Mesendoderm (in vitro differentiated cells): ENCODE data around the gene MS4A13.
"Not testable (repeated sequence)": the region's sequence is repeated elsewhere in the genome, so short reads cannot be mapped to it uniquely, and the experiment has no call there.

Experiments used
- DNase-seq: peaks from one replicate; pipeline ENCODE4 v3.0.0; 2013
- H2AK5ac ChIP-seq: 2 replicates; pipeline ENCODE4 v1.6.1; 2013; ENCODE audit warnings: low read length, inconsistent platforms
- H2BK120ac ChIP-seq: 2 replicates; pipeline ENCODE4 v1.6.1; 2013; ENCODE audit warnings: low read depth, mild to moderate bottlenecking, low read length, moderate library complexity, mixed read lengths
- H2BK15ac ChIP-seq: replicated peaks from 2 replicates; pipeline ENCODE4 v1.6.1; 2013; ENCODE audit warnings: low read depth, mild to moderate bottlenecking, moderate library complexity
- H2BK5ac ChIP-seq: 2 replicates; pipeline ENCODE4 v1.6.1; 2013; ENCODE audit warnings: low read length, inconsistent platforms
- H3K18ac ChIP-seq: 2 replicates; pipeline ENCODE4 v1.6.1; 2013; ENCODE audit warnings: mild to moderate bottlenecking, low read length, mixed read lengths
- H3K23ac ChIP-seq: one replicate; pipeline ENCODE4 v1.6.1; 2013; ENCODE audit warnings: low read length
- H3K27ac ChIP-seq: 2 replicates; pipeline ENCODE4 v1.5.1; 2013; ENCODE audit warnings: low read depth, mild to moderate bottlenecking, inconsistent platforms, low read length, moderate library complexity
- H3K27me3 ChIP-seq: 2 replicates; pipeline ENCODE4 v1.6.1; 2013; ENCODE audit warnings: low read length, control low read depth, mild to moderate bottlenecking, inconsistent platforms; ENCODE audit not compliant: insufficient read depth, poor library complexity
- H3K36me3 ChIP-seq: 2 replicates; pipeline ENCODE4 v1.6.1; 2013; ENCODE audit warnings: low read length, inconsistent platforms; ENCODE audit not compliant: control insufficient read depth, insufficient read depth
- H3K4ac ChIP-seq: one replicate; pipeline ENCODE4 v1.6.1; 2013; ENCODE audit warnings: low read depth, mild to moderate bottlenecking, low read length, moderate library complexity
- H3K4me1 ChIP-seq: 2 replicates; pipeline ENCODE4 v1.6.1; 2013; ENCODE audit warnings: low read depth, low read length, inconsistent platforms; ENCODE audit not compliant: control insufficient read depth
- H3K4me2 ChIP-seq: 2 replicates; pipeline ENCODE4 v1.6.1; 2013; ENCODE audit warnings: low read length
- H3K4me3 ChIP-seq: 2 replicates; pipeline ENCODE4 v1.5.1; 2013; ENCODE audit warnings: mild to moderate bottlenecking, low read length
- H3K56ac ChIP-seq: one replicate; pipeline ENCODE4 v1.6.1; 2013; ENCODE audit warnings: low read length
- H3K79me1 ChIP-seq: 2 replicates; pipeline ENCODE4 v1.6.1; 2013; ENCODE audit warnings: low read length, inconsistent platforms
- H3K79me2 ChIP-seq: 2 replicates; pipeline ENCODE4 v1.6.1; 2013; ENCODE audit warnings: mild to moderate bottlenecking, low read length; ENCODE audit not compliant: control insufficient read depth, insufficient read depth
- H3K9ac ChIP-seq: 2 replicates; pipeline ENCODE4 v1.6.1; 2013; ENCODE audit warnings: low read length, inconsistent platforms
- H4K5ac ChIP-seq: one replicate; pipeline ENCODE4 v1.6.1; 2013; ENCODE audit warnings: low read length
- H4K8ac ChIP-seq: one replicate; pipeline ENCODE4 v1.6.1; 2013; ENCODE audit warnings: low read depth, mild to moderate bottlenecking, control low read depth, low read length, moderate library complexity
- WGBS: extraction: QIAGEN DNeasy Blood & Tissue Kit; methylation state at CpG from one replicate; pipeline ENCODE4 v1.1.7; 2013; ENCODE audit warnings: low lambda C conversion rate, missing lambda C conversion rate; ENCODE audit not compliant: insufficient coverage; ENCODE audit errors: extremely low coverage; 5-methylcytosine and 5-hydroxymethylcytosine counted together

The MS4A13 gene

GRCh38 chr11:60532383-60532782 lies 17.2 kb downstream of the MS4A13 start:
- H2BK120ac ChIP-seq, H2BK5ac ChIP-seq, H2BK15ac ChIP-seq, H3K23ac ChIP-seq, H3K27me3 ChIP-seq, H3K79me1 ChIP-seq, H4K5ac ChIP-seq, H2AK5ac ChIP-seq, H3K4me2 ChIP-seq, H3K9ac ChIP-seq, H4K8ac ChIP-seq, H3K27ac ChIP-seq, H3K56ac ChIP-seq, H3K4me3 ChIP-seq, H3K18ac ChIP-seq, DNase-seq, H3K79me2 ChIP-seq, H3K4ac ChIP-seq, H3K36me3 ChIP-seq, H3K4me1 ChIP-seq: not testable (repeated sequence)
- WGBS: no CpG with 5 or more reads among the region's 18 CpGs

- H3K4ac ChIP-seq, H2BK120ac ChIP-seq, H3K18ac ChIP-seq, H3K4me1 ChIP-seq, H2BK15ac ChIP-seq, H3K9ac ChIP-seq, H2AK5ac ChIP-seq, H4K5ac ChIP-seq, H3K36me3 ChIP-seq, H3K4me2 ChIP-seq, H3K27ac ChIP-seq, H3K4me3 ChIP-seq, H3K79me1 ChIP-seq, H2BK5ac ChIP-seq, H4K8ac ChIP-seq, H3K56ac ChIP-seq, H3K79me2 ChIP-seq, H3K27me3 ChIP-seq, H3K23ac ChIP-seq: not testable (repeated sequence)
- DNase-seq: peak; percentile 9
These were observed 23.4 kb downstream of the MS4A13 start for GRCh38 chr11:60538627-60539026.

- Histone ChIP-seq H3K27me3 (no peaks in the 10 kb centered on the region), H4K5ac (no peak overlapping the region), H2BK15ac (no peak overlapping the region), H3K4ac (no peak overlapping the region), H3K79me1 (no peaks in the 10 kb centered on the region), H3K9ac (no peak overlapping the region), H3K4me1 (no peaks in the 10 kb centered on the region), H3K23ac (no peak overlapping the region), H2BK120ac (no peak overlapping the region), H2AK5ac (no peak overlapping the region), H4K8ac (no peak overlapping the region), H3K56ac (no peak overlapping the region), H3K27ac (no peak overlapping the region), H2BK5ac (no peak overlapping the region), H3K18ac (no peak overlapping the region), H3K36me3 (no peaks in the 10 kb centered on the region), H3K4me3 (no peak overlapping the region), H3K79me2 (no peaks in the 10 kb centered on the region), H3K4me2 (no peak overlapping the region)
- WGBS: no CpG with 5 or more reads among the region's 5 CpGs
- no peak for DNase-seq
These were observed 28.9 kb downstream of the MS4A13 start for GRCh38 chr11:60544077-60544476.

- Histone ChIP-seq H3K79me1 (no peaks in the 10 kb centered on the region), H3K36me3 (no peaks in the 10 kb centered on the region), H3K4me2 (no peak overlapping the region), H3K56ac (no peak overlapping the region), H3K18ac (no peak overlapping the region), H4K5ac (no peak overlapping the region), H3K9ac (no peak overlapping the region), H3K4me3 (no peak overlapping the region), H2BK120ac (no peak overlapping the region), H2AK5ac (no peak overlapping the region), H2BK5ac (no peak overlapping the region), H4K8ac (no peak overlapping the region), H3K27ac (no peak overlapping the region), H3K27me3 (no peaks in the 10 kb centered on the region), H3K23ac (no peak overlapping the region), H3K4me1 (no peaks in the 10 kb centered on the region), H3K79me2 (no peaks in the 10 kb centered on the region), H3K4ac (no peak overlapping the region), H2BK15ac (no peak overlapping the region)
- DNase-seq: no peak
- WGBS: no CpG with 5 or more reads among the region's 2 CpGs
These were observed 46.1 kb downstream of the MS4A13 start for GRCh38 chr11:60561254-60561653.

GRCh38 chr11:60563553-60564235 lies 48.5 kb downstream of the MS4A13 start:
- no peak overlapping the region for H3K27ac ChIP-seq
- no CpG with 5 or more reads among the region's 8 CpGs for WGBS
- no peak overlapping the region for H4K5ac ChIP-seq
- H3K18ac ChIP-seq: no peak overlapping the region
- H3K4me3 ChIP-seq: no peak overlapping the region
- no peaks in the 10 kb centered on the region for H3K36me3 ChIP-seq
- H2BK5ac ChIP-seq: no peak overlapping the region
- no peak overlapping the region for H2BK15ac ChIP-seq
- no peak overlapping the region for H2AK5ac ChIP-seq
- H3K4me2 ChIP-seq: no peak overlapping the region
- no peak overlapping the region for H3K9ac ChIP-seq
- H4K8ac ChIP-seq: no peak overlapping the region
- no peak overlapping the region for H3K4ac ChIP-seq
- H3K23ac ChIP-seq: no peak overlapping the region
- no peaks in the 10 kb centered on the region for H3K27me3 ChIP-seq
- H3K79me1 ChIP-seq: no peaks in the 10 kb centered on the region
- no peak overlapping the region for H3K56ac ChIP-seq
- H3K4me1 ChIP-seq: no peaks in the 10 kb centered on the region
- H2BK120ac ChIP-seq: no peak overlapping the region
- H3K79me2 ChIP-seq: no peaks in the 10 kb centered on the region
- peak; percentile 16 for DNase-seq

- no peak overlapping the region for H4K5ac ChIP-seq
- no peak overlapping the region for H2BK15ac ChIP-seq
- H3K4me1 ChIP-seq: no peaks in the 10 kb centered on the region
- no peaks in the 10 kb centered on the region for H3K36me3 ChIP-seq
- H3K56ac ChIP-seq: no peak overlapping the region
- no peak for DNase-seq
- no peak overlapping the region for H2AK5ac ChIP-seq
- H3K18ac ChIP-seq: no peak overlapping the region
- no peak overlapping the region for H3K4me2 ChIP-seq
- no peak overlapping the region for H3K23ac ChIP-seq
- H4K8ac ChIP-seq: no peak overlapping the region
- H3K4me3 ChIP-seq: no peak overlapping the region
- H3K79me2 ChIP-seq: no peaks in the 10 kb centered on the region
- H2BK120ac ChIP-seq: no peak overlapping the region
- no peak overlapping the region for H3K27ac ChIP-seq
- H3K4ac ChIP-seq: no peak overlapping the region
- no peaks in the 10 kb centered on the region for H3K79me1 ChIP-seq
- no peak overlapping the region for H2BK5ac ChIP-seq
- H3K27me3 ChIP-seq: no peaks in the 10 kb centered on the region
- WGBS: no CpG with 5 or more reads among the region's 5 CpGs
- no peak overlapping the region for H3K9ac ChIP-seq
These were observed 51.6 kb downstream of the MS4A13 start for GRCh38 chr11:60566776-60567175.
